Adipose tissue (tissue), 3 donors: Measurements from ENCODE around the gene PRR23B. TPM values are rescaled to one million over a fixed set of nuclear protein-coding genes. Genes with fewer than 3 reads are reported as not detected.

ENCODE experiments used
- H3K27ac ChIP-seq: one replicate; pipeline ENCODE4 v1.5.1; 2013; ENCODE audit warnings: low read depth, low read length
- WGBS, 3 donors: extraction: QIAGEN DNeasy Blood & Tissue Kit; methylation state at CpG; one replicate each; pipeline ENCODE4 v1.1.7; 2013; 5-methylcytosine and 5-hydroxymethylcytosine counted together
- polyA plus RNA-seq, 3 donors: library from polyadenylated mRNA; stranded (reverse); fragments of 200-250 nt; gene quantifications; one replicate each; pipeline ENCODE4 v1.2.3, GENCODE V29; 2013
- donor health status: healthy with polysubstance abuse.
- donor health status: Bipolar disorder and iron deficiency.
- donor health status: healthy.

Gene PRR23B
- polyA plus RNA-seq, 3 donors = not detected

GRCh38 chr3:138984816-138985215 is 35.9 kb downstream of the PRR23B start:
- 48 to 75% (median 63%) methylated on average over 3 of the region's 3 CpGs for WGBS, 3 donors
- H3K27ac ChIP-seq = no peak overlapping the region

- H3K27ac ChIP-seq = no peak overlapping the region
Measured at GRCh38 chr3:138976047-138976446, 44.7 kb downstream of the PRR23B start.

GRCh38 chr3:138975351-138975750 is 45.4 kb downstream of the PRR23B start:
- WGBS, 3 donors = 88 to 95% (median 92%) methylated on average over 8 of the region's 8 CpGs
- H3K27ac ChIP-seq = no peak overlapping the region

DNA sequence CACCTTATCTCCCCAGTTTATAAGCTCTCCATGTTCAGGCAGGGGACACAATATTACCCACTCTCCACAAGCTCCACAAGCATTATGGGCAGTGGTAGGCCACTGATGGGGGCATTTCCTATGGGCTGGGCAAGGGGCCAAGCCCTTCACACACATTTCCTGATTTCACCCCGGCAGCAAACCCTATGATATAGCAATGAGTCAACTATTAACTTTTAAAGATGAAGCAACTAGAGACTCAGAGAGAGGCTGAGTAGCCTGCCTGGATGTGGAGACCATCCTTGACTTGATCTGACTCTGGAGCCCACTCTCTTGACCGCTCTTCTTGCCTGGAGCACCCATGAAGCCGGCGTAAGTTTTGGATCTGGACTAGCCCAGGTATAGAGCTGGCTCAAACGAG is 46.3 kb downstream of the PRR23B start:
- 78 to 82% (median 79%) methylated on average over 5 of the region's 5 CpGs for WGBS, 3 donors
- no peak overlapping the region for H3K27ac ChIP-seq

- WGBS, 3 donors = 85 to 90% (median 88%) methylated on average over 5 of the region's 5 CpGs
Measured at GRCh38 chr3:138972941-138973340, 47.8 kb downstream of the PRR23B start.

GRCh38 chr3:138971766-138972320 is 48.9 kb downstream of the PRR23B start:
- H3K27ac ChIP-seq = no peak overlapping the region
- WGBS, 3 donors = 58 to 71% (median 67%) methylated on average over 6 of the region's 6 CpGs

More at GRCh38 chr3:138972941-138973340, 47.8 kb downstream of the PRR23B start:
- no peak overlapping the region for H3K27ac ChIP-seq

Other genes starting within 250 kb of the PRR23B start
- 10 to 100 TPM in 2 of 3 donors, 1 to 10 TPM in 1; 8.2 to 16.5 (median 14.9) TPM for gene PIK3CB, start 186.0 kb downstream of the PRR23B start, polyA plus RNA-seq
- gene FOXL2, start 73.8 kb downstream of the PRR23B start, polyA plus RNA-seq = under 1 TPM in 1 of 3 donors, not detected in 2; 0.01 TPM
- gene FOXL2NB, start 73.7 kb downstream of the PRR23B start, polyA plus RNA-seq = under 1 TPM in 1 of 3 donors, not detected in 2; 0.02 TPM
- gene PRR23A, start 14.7 kb downstream of the PRR23B start, polyA plus RNA-seq = not detected
- not detected for gene PRR23C, start 24.0 kb upstream of the PRR23B start, polyA plus RNA-seq